ENCODE results near the gene CPED1.

- TF ChIP-seq CTCF (IDR thresholded peaks at IDR 0.05) (no peak), POLR2A (IDR thresholded peaks at IDR 0.05) (no peak)
Measured at GRCh38 chr7:121331574-121331973, 343.1 kb downstream of the CPED1 start.

All from body of pancreas (tissue), 4 donors.